B cell (primary cell): ENCODE results near the gene RAB39A. TPM values are rescaled to one million over a fixed set of nuclear protein-coding genes. Genes with fewer than 3 reads are reported as not detected.

ENCODE experiments used
- ATAC-seq: fragments of 200-7000 bp; cut with Tn5 transposase; one replicate; pipeline ENCODE4 v1.10.0; 2021; ENCODE audit warnings: low read depth, mild to moderate bottlenecking, moderate number of reproducible peaks, moderate library complexity
- CTCF ChIA-PET: fragments of 350-600 bp; sonication (Branson Sonifier 250); formaldehyde crosslinking; loops from one replicate; lab custom pipeline; 2021; ENCODE audit warnings: antibody characterized with exemption, inconsistent platforms; lab: Charles Lee
- POLR2A ChIA-PET: fragments of 350-600 bp; sonication (Branson Sonifier 250); formaldehyde crosslinking; loops from one replicate; lab custom pipeline; 2021; ENCODE audit warnings: antibody characterized with exemption; lab: Charles Lee
- DNase-seq: peaks from one replicate; pipeline ENCODE4 v3.0.0; 2013
- H2AFZ ChIP-seq: 2 replicates; pipeline ENCODE4 v1.6.1; 2012; ENCODE audit warnings: mild to moderate bottlenecking, low read depth, low read length; ENCODE audit not compliant: insufficient read depth, poor library complexity, severe bottlenecking
- H3K27ac ChIP-seq, 2 donors: 1 replicate in 1 of 2; 2 replicates in 1 of 2; pipeline ENCODE4 v1.5.1; 2012 to 2013; ENCODE audit warnings: low read length in 2 of 2, mild to moderate bottlenecking in 2 of 2, moderate library complexity in 1 of 2
- H3K27me3 ChIP-seq, 4 experiments: fragments of 200-600 bp in 1 of 4; sonication (generic) in 1 of 4; replicated peaks in 1 of 4; 1 replicate in 2 of 4; 2 replicates in 2 of 4; pipeline versions ENCODE4 v1.6.1 to v1.7.0; 2013 to 2016; ENCODE audit warnings: low read length in 3 of 4, mild to moderate bottlenecking in 2 of 4, mixed read lengths in 1 of 4, moderate library complexity in 1 of 4; ENCODE audit not compliant: insufficient read depth in 4 of 4, control insufficient read depth in 3 of 4; ENCODE audit errors: control extremely low read depth in 1 of 4
- H3K36me3 ChIP-seq, 2 experiments: replicated peaks in 1 of 2; 1 replicate in 1 of 2; 2 replicates in 1 of 2; pipeline versions ENCODE4 v1.6.1 to v1.7.1; 2013; ENCODE audit warnings: low read length in 1 of 2; ENCODE audit not compliant: insufficient read depth in 2 of 2, control insufficient read depth in 1 of 2; ENCODE audit errors: control extremely low read depth in 1 of 2, extremely low read depth in 1 of 2
- H3K4me1 ChIP-seq, 2 donors: fragments of 200-600 bp in 1 of 2; sonication (generic) in 1 of 2; 1 replicate in 1 of 2; 2 replicates in 1 of 2; pipeline versions ENCODE4 v1.5.1 to v1.6.1; 2013 to 2017; ENCODE audit warnings: low read length in 2 of 2; ENCODE audit not compliant: control insufficient read depth in 2 of 2, insufficient read depth in 2 of 2
- H3K4me2 ChIP-seq: replicated peaks from 2 replicates; pipeline ENCODE3; 2012; ENCODE audit warnings: mild to moderate bottlenecking, low read depth, low read length; ENCODE audit not compliant: poor library complexity, severe bottlenecking
- H3K4me3 ChIP-seq, 5 experiments: fragments of 200-600 bp in 1 of 5; sonication (generic) in 1 of 5; 1 replicate in 3 of 5; 2 replicates in 2 of 5; pipeline versions ENCODE4 v1.5.1 to v1.7.0; 2011 to 2016; ENCODE audit warnings: low read length in 4 of 5, mild to moderate bottlenecking in 4 of 5, low read depth in 2 of 5, control low read depth in 1 of 5, moderate library complexity in 1 of 5; ENCODE audit not compliant: insufficient read depth in 1 of 5; ENCODE audit errors: control extremely low read depth in 1 of 5, extremely low read depth in 1 of 5
- H3K79me2 ChIP-seq: fragments of 200-600 bp; sonication (generic); one replicate; pipeline ENCODE4 v1.6.0; 2016; ENCODE audit warnings: low read length; ENCODE audit not compliant: control insufficient read depth, insufficient read depth
- H3K9ac ChIP-seq: fragments of 200-600 bp; sonication (generic); 2 replicates; pipeline ENCODE4 v1.6.1; 2017; ENCODE audit warnings: mild to moderate bottlenecking, low read length, moderate library complexity
- H3K9me3 ChIP-seq, 3 donors: one replicate each; pipeline versions ENCODE4 v1.6.1 to v1.7.1; 2013; ENCODE audit warnings: low read length in 2 of 3; ENCODE audit not compliant: control insufficient read depth in 2 of 3, insufficient read depth in 1 of 3; ENCODE audit errors: control extremely low read depth in 1 of 3
- H4K20me1 ChIP-seq: 2 replicates; pipeline ENCODE4 v1.6.0; 2012; ENCODE audit warnings: mild to moderate bottlenecking, low read length; ENCODE audit not compliant: insufficient read depth, control insufficient read depth, poor library complexity, severe bottlenecking
- H3K27ac Mint-ChIP-seq: one replicate; pipeline ENCODE4 v1.8.0; 2021; ENCODE audit warnings: mixed read lengths
- H3K27me3 Mint-ChIP-seq: one replicate; pipeline ENCODE4 v1.8.0; 2021; ENCODE audit warnings: mixed read lengths
- H3K4me1 Mint-ChIP-seq: one replicate; pipeline ENCODE4 v1.8.0; 2021; ENCODE audit warnings: mixed read lengths
- H3K4me3 Mint-ChIP-seq: one replicate; pipeline ENCODE4 v1.8.0; 2021; ENCODE audit warnings: mixed read lengths
- H3K9me3 Mint-ChIP-seq: one replicate; pipeline ENCODE4 v1.8.0; 2022; ENCODE audit warnings: mixed read lengths; ENCODE audit not compliant: insufficient read depth
- EZH2 ChIP-seq: IDR thresholded peaks from 2 replicates; pipeline ENCODE4 v1.6.1; 2012; ENCODE audit warnings: borderline replicate concordance, low read depth, mild to moderate bottlenecking, moderate library complexity, low read length; ENCODE audit not compliant: insufficient read depth, poor library complexity, severe bottlenecking
- WGBS: methylation state at CpG from one replicate; pipeline ENCODE4 v1.1.5; 2013; ENCODE audit warnings: missing lambda C conversion rate; ENCODE audit not compliant: insufficient coverage; 5-methylcytosine and 5-hydroxymethylcytosine counted together
- intact Hi-C: fragments of 100-400 bp; cut with micrococcal nuclease; formaldehyde crosslinking; loops from one replicate; pipeline ENCODE4 v1.10.0; 2022
- polyA plus RNA-seq: library from polyadenylated mRNA; depleted of rRNA; stranded (reverse); fragments of >200 nt; gene quantifications from 2 replicates; pipeline ENCODE4 v1.2.3, GENCODE V29; 2012
- total RNA-seq, 2 donors: library from RNA; stranded (reverse); fragments of 120-200 nt in 1 of 2; gene quantifications; 1 replicate in 1 of 2; 2 replicates in 1 of 2; pipeline versions ENCODE4 v1.2.3 to v1.2.4, GENCODE V29; 2013 to 2022
- TF ChIP-seq, protein P1 (sequence below): fragments of 200-600 bp; IDR thresholded peaks from one replicate; pipeline ENCODE4 v1.8.0; 2022; ENCODE audit warnings: antibody characterized with exemption, mild to moderate bottlenecking

Gene RAB39A
- total and polyA plus RNA-seq, 2 donors (not counting 1 experiment from before 2014, with no cell fraction given) = 1.3 to 2.4 TPM

DNA sequence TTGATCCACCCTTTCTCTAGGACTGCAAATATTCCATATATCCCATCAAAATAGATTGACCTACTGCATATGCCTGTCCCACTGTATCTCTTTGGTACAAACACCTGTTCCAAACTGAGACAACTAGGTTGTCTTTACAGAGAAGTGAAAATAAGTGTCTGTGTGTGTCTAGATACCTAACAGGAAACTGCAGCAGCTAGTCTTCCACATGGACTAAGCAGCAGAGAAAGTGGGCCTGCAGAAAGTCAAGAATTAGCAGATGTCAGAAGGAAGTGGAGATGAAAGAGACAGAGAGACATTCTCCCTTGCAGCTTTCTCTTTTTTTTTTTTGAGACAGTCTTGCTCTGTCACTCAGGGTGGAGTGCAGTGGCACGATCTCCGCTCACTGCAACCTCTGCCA is 3.9 kb upstream of the RAB39A start:
- intact Hi-C loops = loop anchor here (10.0 kb wide), 1 partner anchor 360 kb away; the partner anchor contains the start of gene ALKBH8
- Mint-ChIP-seq H3K4me3 (no peak overlapping the region), H3K27ac (no peak overlapping the region), H3K9me3 (no peaks in the 10 kb centered on the region), H3K27me3 (peaks cover 5% of the 10 kb centered on the region), H3K4me1 (peaks cover 20% of the 10 kb centered on the region)
- H3K27me3 ChIP-seq = peaks cover 0 to 3% (median 0%) of the 10 kb centered on the region in 4 experiments
- 100% methylated on average over 2 of the region's 2 CpGs for WGBS
- peaks cover 13 to 16% of the 10 kb centered on the region in 2 donors for H3K4me1 ChIP-seq
- no peak for TF ChIP-seq EZH2
- TF ChIP-seq, protein P1, sequence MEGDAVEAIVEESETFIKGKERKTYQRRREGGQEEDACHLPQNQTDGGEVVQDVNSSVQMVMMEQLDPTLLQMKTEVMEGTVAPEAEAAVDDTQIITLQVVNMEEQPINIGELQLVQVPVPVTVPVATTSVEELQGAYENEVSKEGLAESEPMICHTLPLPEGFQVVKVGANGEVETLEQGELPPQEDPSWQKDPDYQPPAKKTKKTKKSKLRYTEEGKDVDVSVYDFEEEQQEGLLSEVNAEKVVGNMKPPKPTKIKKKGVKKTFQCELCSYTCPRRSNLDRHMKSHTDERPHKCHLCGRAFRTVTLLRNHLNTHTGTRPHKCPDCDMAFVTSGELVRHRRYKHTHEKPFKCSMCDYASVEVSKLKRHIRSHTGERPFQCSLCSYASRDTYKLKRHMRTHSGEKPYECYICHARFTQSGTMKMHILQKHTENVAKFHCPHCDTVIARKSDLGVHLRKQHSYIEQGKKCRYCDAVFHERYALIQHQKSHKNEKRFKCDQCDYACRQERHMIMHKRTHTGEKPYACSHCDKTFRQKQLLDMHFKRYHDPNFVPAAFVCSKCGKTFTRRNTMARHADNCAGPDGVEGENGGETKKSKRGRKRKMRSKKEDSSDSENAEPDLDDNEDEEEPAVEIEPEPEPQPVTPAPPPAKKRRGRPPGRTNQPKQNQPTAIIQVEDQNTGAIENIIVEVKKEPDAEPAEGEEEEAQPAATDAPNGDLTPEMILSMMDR = no peak
- no peaks in the 10 kb centered on the region for H3K79me2 ChIP-seq
- H3K4me2 ChIP-seq = no peak overlapping the region
- H3K4me3 ChIP-seq = no peak overlapping the region
- no peak overlapping the region for H3K27ac ChIP-seq
- no peaks in the 10 kb centered on the region for H3K36me3 ChIP-seq
- no peak overlapping the region for H2AFZ ChIP-seq
- no peak overlapping the region for H3K9ac ChIP-seq
- ATAC-seq (no peak), DNase-seq (no peak)
- no peaks in the 10 kb centered on the region for H4K20me1 ChIP-seq
- peaks cover 0 to 12% (median 0%) of the 10 kb centered on the region in 3 donors for H3K9me3 ChIP-seq
- ChIA-PET POLR2A (interaction anchor here (0.7 kb wide), 1 partner anchor 471 kb away, joined by 4 read pairs; no protein-coding TSS in a partner anchor), CTCF (no interaction called here)

DNA sequence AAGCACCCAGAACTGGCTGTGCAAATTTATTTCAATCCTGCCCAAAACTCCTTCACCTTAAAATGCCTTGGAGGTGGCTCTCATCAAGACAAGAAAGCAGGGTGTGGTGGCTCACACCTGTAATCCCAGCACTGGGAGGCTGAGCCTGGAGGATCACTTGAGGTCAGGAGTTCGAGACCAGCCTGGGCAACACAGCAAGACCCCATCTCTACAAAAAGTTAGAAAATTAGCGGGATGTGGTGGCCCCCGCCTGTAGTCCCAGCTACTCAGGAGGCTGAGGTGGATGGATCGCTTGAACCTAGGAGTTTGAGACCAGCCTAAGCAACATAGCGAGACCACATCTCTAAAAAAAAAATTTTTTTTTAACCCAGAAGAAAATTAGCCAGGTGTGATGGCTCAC is 689 bp upstream of the RAB39A start:
- peak overlapping the region in 4 of 5 experiments; percentile 59 to 89 (median 82) for H3K4me3 ChIP-seq
- peaks cover 16 to 19% of the 10 kb centered on the region in 2 donors for H3K4me1 ChIP-seq
- H3K4me2 ChIP-seq = peak overlapping the region; percentile 77
- no peak for ATAC-seq
- Mint-ChIP-seq H3K27me3 (peaks cover 5% of the 10 kb centered on the region), H3K9me3 (no peaks in the 10 kb centered on the region), H3K27ac (no peak overlapping the region), H3K4me1 (peaks cover 30% of the 10 kb centered on the region), H3K4me3 (peak overlapping the region; percentile 88)
- TF ChIP-seq EZH2 = no peak
- TF ChIP-seq, protein P1 = no peak
- H4K20me1 ChIP-seq = no peaks in the 10 kb centered on the region
- peak overlapping the region; percentile 63 for H2AFZ ChIP-seq
- intact Hi-C loops = loop anchor here (5.0 to 10.0 kb wide), 2 partner anchors 295 to 363 kb away; partner anchors contain the start of genes ALKBH8, ATM and NPAT
- no peaks in the 10 kb centered on the region for H3K36me3 ChIP-seq
- peaks cover 0 to 3% (median 0%) of the 10 kb centered on the region in 4 experiments for H3K27me3 ChIP-seq
- H3K9ac ChIP-seq = peak overlapping the region; percentile 85
- ChIA-PET CTCF (no interaction called here), POLR2A (no interaction called here)
- peaks cover 0 to 12% (median 0%) of the 10 kb centered on the region in 3 donors for H3K9me3 ChIP-seq
- peak; percentile 8 for DNase-seq
- WGBS = 100% methylated on average over 2 of the region's 5 CpGs
- no peak overlapping the region for H3K27ac ChIP-seq
- H3K79me2 ChIP-seq = no peaks in the 10 kb centered on the region
